ES-I3 (cell line): Measurements from ENCODE around the gene WFIKKN2.

ENCODE experiments used
- H3K36me3 ChIP-seq: 2 replicates; pipeline ENCODE4 v1.6.1; 2013; ENCODE audit warnings: mild to moderate bottlenecking, low read length, control low read depth, moderate library complexity; ENCODE audit not compliant: insufficient read depth
- H3K4me1 ChIP-seq: 2 replicates; pipeline ENCODE4 v1.6.1; 2013; ENCODE audit warnings: mild to moderate bottlenecking, control low read depth, low read length; ENCODE audit not compliant: insufficient read depth
- H3K9ac ChIP-seq: 2 replicates; pipeline ENCODE4 v1.6.1; 2013; ENCODE audit warnings: low read depth, mild to moderate bottlenecking, low read length, moderate library complexity
- H3K9me3 ChIP-seq: 2 replicates; pipeline ENCODE4 v1.6.1; 2013; ENCODE audit warnings: mild to moderate bottlenecking, low read length, moderate library complexity; ENCODE audit not compliant: control insufficient read depth, insufficient read depth

WFIKKN2 gene

GRCh38 chr17:50863221-50863843, 27.9 kb downstream of the WFIKKN2 start:
- H3K4me1 ChIP-seq = 0 out of 2 replicates have a peak, but pooled peaks cover 4% of the 10 kb centered on the region
- peaks cover 11% of the 10 kb centered on the region; the same call in 1 of the 2 replicates for H3K36me3 ChIP-seq
- H3K9ac ChIP-seq = no peak overlapping the region
- no peaks in the 10 kb centered on the region for H3K9me3 ChIP-seq

- Histone ChIP-seq H3K4me1 (0 out of 2 replicates have a peak, but pooled peaks cover 4% of the 10 kb centered on the region), H3K9me3 (no peaks in the 10 kb centered on the region), H3K36me3 (peaks cover 11% of the 10 kb centered on the region; the same call in 1 of the 2 replicates), H3K9ac (peak overlapping the region; percentile 69; the same call in 1 of the 2 replicates)
Measured at GRCh38 chr17:50863931-50864330, 28.5 kb downstream of the WFIKKN2 start.

GRCh38 chr17:50864747-50865059, 29.3 kb downstream of the WFIKKN2 start:
- peak overlapping the region; percentile 69 for H3K9ac ChIP-seq
- peaks cover 11% of the 10 kb centered on the region; the same call in 1 of the 2 replicates for H3K36me3 ChIP-seq
- H3K9me3 ChIP-seq = no peaks in the 10 kb centered on the region
- 0 out of 2 replicates have a peak, but pooled peaks cover 4% of the 10 kb centered on the region for H3K4me1 ChIP-seq

GRCh38 chr17:50865060-50865867, 29.9 kb downstream of the WFIKKN2 start:
- Histone ChIP-seq H3K9me3 (no peaks in the 10 kb centered on the region), H3K4me1 (0 out of 2 replicates have a peak, but pooled peaks cover 4% of the 10 kb centered on the region), H3K36me3 (peaks cover 11% of the 10 kb centered on the region; the same call in 1 of the 2 replicates), H3K9ac (peak overlapping the region; percentile 69)

GRCh38 chr17:50865868-50866260, 30.5 kb downstream of the WFIKKN2 start:
- 0 out of 2 replicates have a peak, but pooled peaks cover 4% of the 10 kb centered on the region for H3K4me1 ChIP-seq
- H3K9me3 ChIP-seq = no peaks in the 10 kb centered on the region
- H3K9ac ChIP-seq = peak overlapping the region; percentile 69
- peaks cover 11% of the 10 kb centered on the region; the same call in 1 of the 2 replicates for H3K36me3 ChIP-seq

- peaks cover 11% of the 10 kb centered on the region; the same call in 1 of the 2 replicates for H3K36me3 ChIP-seq
Measured at GRCh38 chr17:50866261-50866949, 31.0 kb downstream of the WFIKKN2 start, which contains the start of gene TOB1. Gene TOB1, minus strand, starts transcription at chr17:50866354. Its CDS starts 2,337 bp downstream, at chr17:50864017.

GRCh38 chr17:50866950-50867362, 31.6 kb downstream of the WFIKKN2 start:
- H3K9me3 ChIP-seq = no peaks in the 10 kb centered on the region
- 0 out of 2 replicates have a peak, but pooled peaks cover 4% of the 10 kb centered on the region for H3K4me1 ChIP-seq
- H3K36me3 ChIP-seq = peaks cover 7% of the 10 kb centered on the region; the same call in 1 of the 2 replicates
- peak overlapping the region; percentile 94 for H3K9ac ChIP-seq

More at GRCh38 chr17:50866261-50866949, 31.0 kb downstream of the WFIKKN2 start, which contains the start of gene TOB1:
- Histone ChIP-seq H3K9me3 (no peaks in the 10 kb centered on the region), H3K9ac (peak within 1 kb of the TSS; percentile 94), H3K4me1 (0 out of 2 replicates have a peak, but pooled peaks cover 4% of the 10 kb centered on the region)

- H3K9me3 ChIP-seq = no peaks in the 10 kb centered on the region
- H3K36me3 ChIP-seq = peaks cover 6% of the 10 kb centered on the region; the same call in 1 of the 2 replicates
- 0 out of 2 replicates have a peak, but pooled peaks cover 4% of the 10 kb centered on the region for H3K4me1 ChIP-seq
- H3K9ac ChIP-seq = peak overlapping the region; percentile 94
Measured at GRCh38 chr17:50867363-50868139, 32.2 kb downstream of the WFIKKN2 start.

- H3K9me3 ChIP-seq = no peaks in the 10 kb centered on the region
- 0 out of 2 replicates have a peak, but pooled peaks cover 4% of the 10 kb centered on the region for H3K4me1 ChIP-seq
- H3K9ac ChIP-seq = peak overlapping the region; percentile 94
- H3K36me3 ChIP-seq = peaks cover 1% of the 10 kb centered on the region; the same call in 1 of the 2 replicates
Measured at GRCh38 chr17:50868140-50868438, 32.7 kb downstream of the WFIKKN2 start.

- H3K9me3 ChIP-seq = no peaks in the 10 kb centered on the region
- 0 out of 2 replicates have a peak, but pooled peaks cover 2% of the 10 kb centered on the region for H3K4me1 ChIP-seq
- no peaks in the 10 kb centered on the region for H3K36me3 ChIP-seq
- H3K9ac ChIP-seq = peak overlapping the region; percentile 94; the same call in 1 of the 2 replicates
Measured at GRCh38 chr17:50868602-50869001, 33.2 kb downstream of the WFIKKN2 start.

- Histone ChIP-seq H3K9me3 (no peaks in the 10 kb centered on the region), H3K4me1 (no peaks in the 10 kb centered on the region; the same call in 1 of the 2 replicates), H3K9ac (no peak overlapping the region), H3K36me3 (no peaks in the 10 kb centered on the region)
Measured at GRCh38 chr17:50871364-50871763, 36.0 kb downstream of the WFIKKN2 start.

- Histone ChIP-seq H3K9me3 (no peaks in the 10 kb centered on the region), H3K9ac (no peak overlapping the region), H3K36me3 (no peaks in the 10 kb centered on the region), H3K4me1 (no peaks in the 10 kb centered on the region; the same call in 1 of the 2 replicates)
Measured at GRCh38 chr17:50871898-50872297, 36.5 kb downstream of the WFIKKN2 start.

- Histone ChIP-seq H3K9ac (no peak overlapping the region), H3K36me3 (no peaks in the 10 kb centered on the region), H3K4me1 (no peaks in the 10 kb centered on the region; the same call in 1 of the 2 replicates), H3K9me3 (no peaks in the 10 kb centered on the region)
Measured at GRCh38 chr17:50872710-50873424, 37.5 kb downstream of the WFIKKN2 start.
